Activated CD4-positive, alpha-beta T cell treated with anti-CD3 and anti-CD28 coated beads, Interleukin-2, amount 10 ng/mL, durations not matched to agents 7 days and 5 days (primary cell): ENCODE results near the gene RGS16. TPM values are rescaled to one million over a fixed set of nuclear protein-coding genes. Genes with fewer than 3 reads are reported as not detected.

Source experiments
- CTCF ChIA-PET: fragments of 350-600 bp; sonication (Branson Sonifier 250); formaldehyde crosslinking; loops from one replicate; lab custom pipeline; 2021; ENCODE audit warnings: antibody characterized with exemption; lab: Charles Lee
- POLR2A ChIA-PET: fragments of 350-600 bp; sonication (Branson Sonifier 250); formaldehyde crosslinking; loops from one replicate; lab custom pipeline; 2021; ENCODE audit warnings: antibody characterized with exemption; lab: Charles Lee
- DNase-seq: peaks from one replicate; pipeline ENCODE4 v3.0.0-alpha.2; 2020
- H3K27ac Mint-ChIP-seq: one replicate; pipeline ENCODE4 v1.8.0; 2021; ENCODE audit warnings: mild to moderate bottlenecking, moderate library complexity, mixed read lengths
- H3K27me3 Mint-ChIP-seq: one replicate; pipeline ENCODE4 v1.8.0; 2021; ENCODE audit warnings: mixed read lengths
- H3K36me3 Mint-ChIP-seq: one replicate; pipeline ENCODE4 v1.8.0; 2021; ENCODE audit warnings: low read depth, mixed read lengths
- H3K4me1 Mint-ChIP-seq: one replicate; pipeline ENCODE4 v1.8.0; 2021; ENCODE audit warnings: mixed read lengths
- H3K4me3 Mint-ChIP-seq: one replicate; pipeline ENCODE4 v1.8.0; 2021; ENCODE audit warnings: mild to moderate bottlenecking, moderate library complexity, mixed read lengths
- H3K9me3 Mint-ChIP-seq: one replicate; pipeline ENCODE4 v1.8.0; 2021; ENCODE audit warnings: mixed read lengths
- total RNA-seq, 2 experiments: library from RNA; stranded (reverse); gene quantifications; one replicate each; pipeline ENCODE4 v1.2.3, GENCODE V29; 2021

RGS16 gene
- total RNA-seq, 2 experiments from 2014 or later, result 1.9 to 2.0 TPM

GRCh38 chr1:182627622-182628021, 23.4 kb upstream of the RGS16 start:
- H3K36me3 Mint-ChIP-seq, result no peaks in the 10 kb centered on the region
- peaks cover 82% of the 10 kb centered on the region for H3K27me3 Mint-ChIP-seq
- POLR2A ChIA-PET, result no interaction called here
- no peaks in the 10 kb centered on the region for H3K9me3 Mint-ChIP-seq
- CTCF ChIA-PET, result interaction anchor here (1.2 to 1.6 kb wide), 2 partner anchors 9 to 23 kb away, joined by 3 to 4 read pairs; no protein-coding TSS in a partner anchor
- no peak for DNase-seq
- no peak overlapping the region for H3K4me3 Mint-ChIP-seq
- peaks cover 38% of the 10 kb centered on the region for H3K4me1 Mint-ChIP-seq
- H3K27ac Mint-ChIP-seq, result no peak overlapping the region

GRCh38 chr1:182626527-182626926, 22.3 kb upstream of the RGS16 start:
- CTCF ChIA-PET, result interaction anchor here (2.3 kb wide), 1 partner anchor 11 kb away, joined by 8 read pairs; no protein-coding TSS in a partner anchor
- POLR2A ChIA-PET, result no interaction called here
- no peaks in the 10 kb centered on the region for H3K36me3 Mint-ChIP-seq

GRCh38 chr1:182625719-182626504, 21.7 kb upstream of the RGS16 start:
- no peak for DNase-seq
- H3K27me3 Mint-ChIP-seq, result peaks cover 79% of the 10 kb centered on the region
- peaks cover 9% of the 10 kb centered on the region for H3K9me3 Mint-ChIP-seq
- H3K27ac Mint-ChIP-seq, result no peak overlapping the region
- CTCF ChIA-PET, result interaction anchor here (0.9 to 2.3 kb wide), 2 partner anchors 10 to 41 kb away, joined by 6 to 8 read pairs; no protein-coding TSS in a partner anchor
- POLR2A ChIA-PET, result no interaction called here
- H3K36me3 Mint-ChIP-seq, result peaks cover 2% of the 10 kb centered on the region
- H3K4me3 Mint-ChIP-seq, result no peak overlapping the region
- peaks cover 30% of the 10 kb centered on the region for H3K4me1 Mint-ChIP-seq

More at GRCh38 chr1:182626527-182626926, 22.3 kb upstream of the RGS16 start:
- peaks cover 81% of the 10 kb centered on the region for H3K27me3 Mint-ChIP-seq
- H3K27ac Mint-ChIP-seq, result no peak overlapping the region
- peaks cover 6% of the 10 kb centered on the region for H3K9me3 Mint-ChIP-seq
- peaks cover 30% of the 10 kb centered on the region for H3K4me1 Mint-ChIP-seq
- no peak for DNase-seq
- no peak overlapping the region for H3K4me3 Mint-ChIP-seq

GRCh38 chr1:182625024-182625423, 20.8 kb upstream of the RGS16 start:
- Mint-ChIP-seq H3K27me3 (peaks cover 78% of the 10 kb centered on the region), H3K4me3 (no peak overlapping the region), H3K36me3 (peaks cover 6% of the 10 kb centered on the region), H3K9me3 (peaks cover 15% of the 10 kb centered on the region), H3K27ac (no peak overlapping the region), H3K4me1 (peaks cover 23% of the 10 kb centered on the region)
- DNase-seq, result no peak
- ChIA-PET CTCF (interaction anchor here (0.9 to 2.3 kb wide), 2 partner anchors 9 to 42 kb away, joined by 6 to 8 read pairs; no protein-coding TSS in a partner anchor), POLR2A (no interaction called here)

GRCh38 chr1:182624577-182624976, 20.4 kb upstream of the RGS16 start:
- Mint-ChIP-seq H3K4me1 (peaks cover 18% of the 10 kb centered on the region), H3K27me3 (peaks cover 76% of the 10 kb centered on the region), H3K4me3 (no peak overlapping the region), H3K36me3 (peaks cover 7% of the 10 kb centered on the region), H3K27ac (no peak overlapping the region), H3K9me3 (peaks cover 15% of the 10 kb centered on the region)
- CTCF ChIA-PET, result interaction anchor here (0.9 to 2.3 kb wide), 2 partner anchors 9 to 42 kb away, joined by 6 to 8 read pairs; no protein-coding TSS in a partner anchor
- no peak for DNase-seq
- POLR2A ChIA-PET, result no interaction called here

GRCh38 chr1:182622901-182623528, 18.8 kb upstream of the RGS16 start:
- no peak overlapping the region for H3K27ac Mint-ChIP-seq
- POLR2A ChIA-PET, result no interaction called here
- H3K27me3 Mint-ChIP-seq, result peaks cover 78% of the 10 kb centered on the region
- CTCF ChIA-PET, result interaction anchor here (0.7 to 1.1 kb wide), 2 partner anchors 20 to 24 kb away, joined by 3 read pairs; no protein-coding TSS in a partner anchor
- peaks cover 10% of the 10 kb centered on the region for H3K36me3 Mint-ChIP-seq
- peaks cover 18% of the 10 kb centered on the region for H3K9me3 Mint-ChIP-seq
- H3K4me1 Mint-ChIP-seq, result peaks cover 14% of the 10 kb centered on the region
- no peak overlapping the region for H3K4me3 Mint-ChIP-seq
- no peak for DNase-seq

- ChIA-PET CTCF (no interaction called here), POLR2A (no interaction called here)
- Mint-ChIP-seq H3K36me3 (peaks cover 10% of the 10 kb centered on the region), H3K27me3 (peaks cover 79% of the 10 kb centered on the region), H3K9me3 (peaks cover 18% of the 10 kb centered on the region), H3K27ac (no peak overlapping the region), H3K4me3 (no peak overlapping the region), H3K4me1 (peaks cover 24% of the 10 kb centered on the region)
- no peak for DNase-seq
Observed at GRCh38 chr1:182621906-182622305, 17.7 kb upstream of the RGS16 start.

- H3K36me3 Mint-ChIP-seq, result peaks cover 10% of the 10 kb centered on the region
- H3K27ac Mint-ChIP-seq, result no peak overlapping the region
- peaks cover 28% of the 10 kb centered on the region for H3K4me1 Mint-ChIP-seq
- H3K27me3 Mint-ChIP-seq, result peaks cover 79% of the 10 kb centered on the region
- CTCF ChIA-PET, result interaction anchor here (0.6 to 1.0 kb wide), 3 partner anchors 10 to 26 kb away, joined by 4 to 5 read pairs (median 4); no protein-coding TSS in a partner anchor
- POLR2A ChIA-PET, result no interaction called here
- peaks cover 18% of the 10 kb centered on the region for H3K9me3 Mint-ChIP-seq
- no peak overlapping the region for H3K4me3 Mint-ChIP-seq
- no peak for DNase-seq
Observed at GRCh38 chr1:182620924-182621585, 16.9 kb upstream of the RGS16 start.

- no peak for DNase-seq
Observed at GRCh38 chr1:182617734-182618351, 13.7 kb upstream of the RGS16 start.

GRCh38 chr1:182617014-182617429, 12.8 kb upstream of the RGS16 start:
- peaks cover 40% of the 10 kb centered on the region for H3K4me1 Mint-ChIP-seq
- H3K4me3 Mint-ChIP-seq, result no peak overlapping the region
- CTCF ChIA-PET, result interaction anchor here (0.9 to 2.6 kb wide), 7 partner anchors 9 to 536 kb away, joined by 3 to 11 read pairs (median 3); partner anchors contain the start of gene RGS16
- H3K36me3 Mint-ChIP-seq, result peaks cover 10% of the 10 kb centered on the region
- POLR2A ChIA-PET, result no interaction called here
- peak overlapping the region; percentile 56 for H3K27ac Mint-ChIP-seq
- H3K9me3 Mint-ChIP-seq, result peaks cover 16% of the 10 kb centered on the region
- DNase-seq, result no peak
- peaks cover 84% of the 10 kb centered on the region for H3K27me3 Mint-ChIP-seq

More at GRCh38 chr1:182617734-182618351, 13.7 kb upstream of the RGS16 start:
- no peak overlapping the region for H3K27ac Mint-ChIP-seq
- H3K4me1 Mint-ChIP-seq, result peaks cover 40% of the 10 kb centered on the region
- H3K4me3 Mint-ChIP-seq, result no peak overlapping the region
- peaks cover 79% of the 10 kb centered on the region for H3K27me3 Mint-ChIP-seq
- H3K9me3 Mint-ChIP-seq, result peaks cover 18% of the 10 kb centered on the region
- POLR2A ChIA-PET, result no interaction called here
- CTCF ChIA-PET, result interaction anchor here (2.6 kb wide), 1 partner anchor 23 kb away, joined by 11 read pairs; no protein-coding TSS in a partner anchor
- peaks cover 10% of the 10 kb centered on the region for H3K36me3 Mint-ChIP-seq

- CTCF ChIA-PET, result interaction anchor here (0.9 to 2.7 kb wide), 11 partner anchors 8 to 536 kb away, joined by 3 to 11 read pairs (median 4); partner anchors contain the start of genes RGS16 and RNASEL
- H3K4me3 Mint-ChIP-seq, result peak overlapping the region; percentile 57
- peaks cover 12% of the 10 kb centered on the region for H3K9me3 Mint-ChIP-seq
- peak; percentile 88 for DNase-seq
- peaks cover 10% of the 10 kb centered on the region for H3K36me3 Mint-ChIP-seq
- H3K27me3 Mint-ChIP-seq, result peaks cover 80% of the 10 kb centered on the region
- H3K4me1 Mint-ChIP-seq, result peaks cover 40% of the 10 kb centered on the region
- POLR2A ChIA-PET, result interaction anchor here (1.3 kb wide), 1 partner anchor 13 kb away, joined by 5 read pairs; no protein-coding TSS in a partner anchor
- peak overlapping the region; percentile 87 for H3K27ac Mint-ChIP-seq
Observed at GRCh38 chr1:182616130-182617013, 12.2 kb upstream of the RGS16 start.
